Liver (tissue), 3 donors: ENCODE measurements around the gene TSPAN18.

Experiments
- CTCF ChIP-seq: fragments of 150-350 bp; IDR thresholded peaks from 2 replicates; pipeline ENCODE4 v1.5.1; 2017; ENCODE audit warnings: improper control_type of control experiment, low read depth, low read length; ENCODE audit not compliant: missing input control
- FOXA1 ChIP-seq: IDR thresholded peaks from 2 replicates; pipeline ENCODE4 v1.6.1; 2016; ENCODE audit warnings: antibody characterized with exemption
- HNF4G ChIP-seq: IDR thresholded peaks from 2 replicates; pipeline ENCODE4 v1.6.1; 2016; ENCODE audit warnings: antibody characterized with exemption
- MAX ChIP-seq: IDR thresholded peaks from 2 replicates; pipeline ENCODE4 v1.6.1; 2016; ENCODE audit warnings: antibody characterized with exemption
- NR2F2 ChIP-seq: IDR thresholded peaks from 2 replicates; pipeline ENCODE4 v1.6.1; 2016; ENCODE audit warnings: antibody characterized with exemption
- REST ChIP-seq: IDR thresholded peaks from 2 replicates; pipeline ENCODE4 v1.6.1; 2016; ENCODE audit warnings: antibody characterized with exemption, mild to moderate bottlenecking
- TAF1 ChIP-seq: conservative IDR thresholded peaks from 2 replicates; pipeline ENCODE4 v1.6.1; 2016; ENCODE audit warnings: antibody characterized with exemption, mild to moderate bottlenecking
- donor health status: healthy.
- donor health status: healthy.

- TF ChIP-seq CTCF = no peak
- TF ChIP-seq REST = no peak
- TF ChIP-seq FOXA1 = no peak
- TF ChIP-seq MAX = no peak
- no peak for TF ChIP-seq NR2F2
- TF ChIP-seq HNF4G = no peak
- TF ChIP-seq TAF1 = no peak
Measured at GRCh38 chr11:44760917-44761550, 34.3 kb downstream of the TSPAN18 start.
